Neural cell (in vitro differentiated cells): ENCODE results near the gene CELSR1. TPM values are rescaled to one million over a fixed set of nuclear protein-coding genes. Genes with fewer than 3 reads are reported as not detected.

Experiments
- H2AFZ ChIP-seq: fragments of 200-600, 300-800 bp; sonication (generic), shearing (Covaris generic); 2 replicates; pipeline ENCODE4 v1.6.0; 2014; ENCODE audit warnings: low read depth, mild to moderate bottlenecking, antibody characterized with exemption, low read length, moderate library complexity
- H3F3A ChIP-seq: fragments of 200-600 bp; shearing (Covaris generic); 2 replicates; pipeline ENCODE4 v1.6.1; 2016; ENCODE audit warnings: mild to moderate bottlenecking, moderate library complexity, mixed read lengths, antibody characterized with exemption, low read length; ENCODE audit not compliant: insufficient read depth, poor library complexity, severe bottlenecking
- H3K27ac ChIP-seq: fragments of 200-600, 300-800 bp; sonication (generic), shearing (Covaris generic); 2 replicates; pipeline ENCODE4 v1.5.1; 2014; ENCODE audit warnings: mild to moderate bottlenecking, low read length, moderate library complexity
- H3K27me3 ChIP-seq: fragments of 300-800, 200-600 bp; sonication (generic), shearing (Covaris generic); 2 replicates; pipeline ENCODE4 v1.6.0; 2014; ENCODE audit warnings: mild to moderate bottlenecking, low read depth, low read length, moderate library complexity; ENCODE audit not compliant: insufficient read depth
- H3K36me3 ChIP-seq: fragments of 300-800, 200-600 bp; sonication (generic), shearing (Covaris generic); 2 replicates; pipeline ENCODE4 v1.5.1; 2014; ENCODE audit warnings: mild to moderate bottlenecking, antibody characterized with exemption, low read length, moderate library complexity; ENCODE audit not compliant: insufficient read depth
- H3K4me2 ChIP-seq: fragments of 300-800, 200-600 bp; sonication (generic), shearing (Covaris generic); 2 replicates; pipeline ENCODE4 v1.6.0; 2014; ENCODE audit warnings: mild to moderate bottlenecking, low read length
- H3K4me3 ChIP-seq: fragments of 300-800, 200-600 bp; sonication (generic), shearing (Covaris generic); 2 replicates; pipeline ENCODE4 v1.5.1; 2014; ENCODE audit warnings: mild to moderate bottlenecking, low read length, moderate library complexity
- H3K79me2 ChIP-seq: fragments of 200-600 bp; shearing (Covaris generic); replicated peaks from 2 replicates; pipeline ENCODE4 v1.6.0; 2014; ENCODE audit warnings: mild to moderate bottlenecking, low read length, moderate library complexity; ENCODE audit not compliant: insufficient read depth
- H3K9ac ChIP-seq: fragments of 300-800, 200-600 bp; sonication (generic), shearing (Covaris generic); 2 replicates; pipeline ENCODE4 v1.6.1; 2016; ENCODE audit warnings: mild to moderate bottlenecking, low read length, mixed read lengths
- H3K9me2 ChIP-seq: fragments of 200-600 bp; shearing (Covaris generic); 2 replicates; pipeline ENCODE4 v1.6.1; 2016; ENCODE audit warnings: mild to moderate bottlenecking, low read length, mixed read lengths; ENCODE audit not compliant: insufficient read depth
- H3K9me3 ChIP-seq: fragments of 200-600, 300-800 bp; sonication (generic), shearing (Covaris generic); 2 replicates; pipeline ENCODE4 v1.6.1; 2016; ENCODE audit warnings: mild to moderate bottlenecking, mixed run types, low read length, moderate library complexity, mixed read lengths
- H4K20me1 ChIP-seq: fragments of 200-600 bp; shearing (Covaris generic); 2 replicates; pipeline ENCODE4 v1.6.1; 2016; ENCODE audit warnings: mild to moderate bottlenecking, mixed run types; ENCODE audit not compliant: insufficient read depth
- EP300 ChIP-seq: fragments of 450-650 bp; conservative IDR thresholded peaks from 2 replicates; pipeline ENCODE4 v1.6.1; 2014; ENCODE audit warnings: antibody characterized with exemption, mild to moderate bottlenecking, moderate library complexity; ENCODE audit not compliant: poor library complexity, severe bottlenecking
- EZH2 ChIP-seq: fragments of 200-600, 300-800 bp; shearing (Covaris generic), sonication (generic); IDR thresholded peaks from 2 replicates; pipeline ENCODE4 v1.6.1; 2014; ENCODE audit warnings: antibody characterized with exemption, low read length, borderline replicate concordance, mild to moderate bottlenecking; ENCODE audit not compliant: insufficient read depth, poor library complexity, severe bottlenecking
- MXI1 ChIP-seq: fragments of 450-650 bp; conservative IDR thresholded peaks from 2 replicates; pipeline ENCODE4 v1.6.1; 2014; ENCODE audit warnings: antibody characterized with exemption, mild to moderate bottlenecking; ENCODE audit not compliant: poor library complexity, severe bottlenecking
- POLR2AphosphoS5 ChIP-seq: IDR thresholded peaks from 2 replicates; pipeline ENCODE4 v1.6.1; 2012
- RAD21 ChIP-seq: fragments of 450-650 bp; conservative IDR thresholded peaks from 2 replicates; pipeline ENCODE4 v1.6.1; 2014; ENCODE audit warnings: antibody characterized with exemption, mild to moderate bottlenecking, moderate library complexity
- SMC3 ChIP-seq: fragments of 450-650 bp; conservative IDR thresholded peaks from 2 replicates; pipeline ENCODE4 v1.6.1; 2014; ENCODE audit warnings: antibody characterized with exemption, mild to moderate bottlenecking, moderate library complexity; ENCODE audit not compliant: poor library complexity
- TAF1 ChIP-seq: IDR thresholded peaks from 2 replicates; pipeline ENCODE4 v1.6.1; 2012; ENCODE audit warnings: low read depth
- polyA plus RNA-seq: library from polyadenylated mRNA; depleted of rRNA; stranded (reverse); fragments of >200 nt; gene quantifications from 2 replicates; pipeline ENCODE4 v1.2.3, GENCODE V29; 2014
- TF ChIP-seq, protein P1 (sequence below): fragments of 450-650 bp; IDR thresholded peaks from 2 replicates; pipeline ENCODE4 v1.5.1; 2014; ENCODE audit warnings: antibody characterized with exemption, mild to moderate bottlenecking, moderate library complexity; ENCODE audit not compliant: poor library complexity, severe bottlenecking
- TF ChIP-seq, protein P2 (sequence below): IDR thresholded peaks from 2 replicates; pipeline ENCODE4 v1.6.1; 2012; ENCODE audit warnings: borderline replicate concordance

Gene CELSR1
- polyA plus RNA-seq, 1 donor from 2014 or later, result 0.14 TPM

DNA sequence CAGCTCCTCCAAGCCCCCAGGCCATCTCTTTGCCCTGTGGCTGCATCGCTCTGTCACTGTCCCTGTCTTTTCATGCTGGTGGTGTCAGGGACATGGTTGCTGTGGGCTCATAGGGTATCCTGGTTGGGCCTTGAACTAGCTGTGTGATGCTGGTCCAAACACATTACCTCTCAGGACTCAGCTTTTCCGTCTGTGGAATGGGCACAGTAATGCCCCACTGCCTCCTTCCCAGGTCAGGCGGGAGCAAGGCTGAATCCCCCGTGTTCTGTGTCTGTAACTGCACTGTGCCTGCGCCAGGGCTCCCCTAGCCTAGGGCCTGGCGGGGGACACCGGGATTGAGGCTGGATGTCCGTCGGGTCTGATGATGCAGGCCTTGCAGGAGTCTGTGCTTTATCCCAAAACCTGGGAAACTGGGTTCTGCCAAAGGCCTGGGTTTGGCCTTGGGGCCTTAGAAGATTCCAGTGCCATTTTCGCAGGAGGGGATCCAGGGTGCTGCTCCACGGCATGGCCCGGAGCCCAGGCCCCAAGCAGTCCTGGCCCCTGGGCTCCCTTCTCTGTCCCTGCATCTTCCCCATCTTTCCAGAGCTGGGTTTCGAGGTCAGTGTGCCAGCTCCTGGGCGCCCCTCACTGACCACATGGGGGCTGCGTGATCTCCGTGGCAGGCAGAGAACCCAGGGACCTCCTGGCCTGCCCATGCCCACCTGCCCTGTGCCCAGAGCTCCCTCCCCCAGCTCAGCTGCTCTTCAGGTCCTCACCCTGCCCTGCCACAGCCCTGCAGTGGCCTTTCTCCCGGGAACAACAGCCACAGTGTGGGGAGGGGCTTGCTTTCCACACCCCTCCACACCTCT is 32.7 kb upstream of the CELSR1 start:
- Histone ChIP-seq H3K9me2 (no peaks in the 10 kb centered on the region), H2AFZ (no peak overlapping the region), H3F3A (no peaks in the 10 kb centered on the region), H3K4me3 (no peak overlapping the region), H3K27ac (no peak overlapping the region), H3K9me3 (no peaks in the 10 kb centered on the region), H3K4me2 (no peak overlapping the region), H3K36me3 (no peaks in the 10 kb centered on the region), H4K20me1 (no peaks in the 10 kb centered on the region), H3K9ac (no peak overlapping the region), H3K79me2 (no peaks in the 10 kb centered on the region), H3K27me3 (peaks cover 4% of the 10 kb centered on the region)
- no peak for TF ChIP-seq EZH2
- TF ChIP-seq SMC3, result no peak
- TF ChIP-seq, protein P1, sequence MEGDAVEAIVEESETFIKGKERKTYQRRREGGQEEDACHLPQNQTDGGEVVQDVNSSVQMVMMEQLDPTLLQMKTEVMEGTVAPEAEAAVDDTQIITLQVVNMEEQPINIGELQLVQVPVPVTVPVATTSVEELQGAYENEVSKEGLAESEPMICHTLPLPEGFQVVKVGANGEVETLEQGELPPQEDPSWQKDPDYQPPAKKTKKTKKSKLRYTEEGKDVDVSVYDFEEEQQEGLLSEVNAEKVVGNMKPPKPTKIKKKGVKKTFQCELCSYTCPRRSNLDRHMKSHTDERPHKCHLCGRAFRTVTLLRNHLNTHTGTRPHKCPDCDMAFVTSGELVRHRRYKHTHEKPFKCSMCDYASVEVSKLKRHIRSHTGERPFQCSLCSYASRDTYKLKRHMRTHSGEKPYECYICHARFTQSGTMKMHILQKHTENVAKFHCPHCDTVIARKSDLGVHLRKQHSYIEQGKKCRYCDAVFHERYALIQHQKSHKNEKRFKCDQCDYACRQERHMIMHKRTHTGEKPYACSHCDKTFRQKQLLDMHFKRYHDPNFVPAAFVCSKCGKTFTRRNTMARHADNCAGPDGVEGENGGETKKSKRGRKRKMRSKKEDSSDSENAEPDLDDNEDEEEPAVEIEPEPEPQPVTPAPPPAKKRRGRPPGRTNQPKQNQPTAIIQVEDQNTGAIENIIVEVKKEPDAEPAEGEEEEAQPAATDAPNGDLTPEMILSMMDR, result no peak
- no peak for TF ChIP-seq EP300
- TF ChIP-seq RAD21, result no peak
- no peak for TF ChIP-seq TAF1
- TF ChIP-seq POLR2AphosphoS5, result no peak
- TF ChIP-seq, protein P2, sequence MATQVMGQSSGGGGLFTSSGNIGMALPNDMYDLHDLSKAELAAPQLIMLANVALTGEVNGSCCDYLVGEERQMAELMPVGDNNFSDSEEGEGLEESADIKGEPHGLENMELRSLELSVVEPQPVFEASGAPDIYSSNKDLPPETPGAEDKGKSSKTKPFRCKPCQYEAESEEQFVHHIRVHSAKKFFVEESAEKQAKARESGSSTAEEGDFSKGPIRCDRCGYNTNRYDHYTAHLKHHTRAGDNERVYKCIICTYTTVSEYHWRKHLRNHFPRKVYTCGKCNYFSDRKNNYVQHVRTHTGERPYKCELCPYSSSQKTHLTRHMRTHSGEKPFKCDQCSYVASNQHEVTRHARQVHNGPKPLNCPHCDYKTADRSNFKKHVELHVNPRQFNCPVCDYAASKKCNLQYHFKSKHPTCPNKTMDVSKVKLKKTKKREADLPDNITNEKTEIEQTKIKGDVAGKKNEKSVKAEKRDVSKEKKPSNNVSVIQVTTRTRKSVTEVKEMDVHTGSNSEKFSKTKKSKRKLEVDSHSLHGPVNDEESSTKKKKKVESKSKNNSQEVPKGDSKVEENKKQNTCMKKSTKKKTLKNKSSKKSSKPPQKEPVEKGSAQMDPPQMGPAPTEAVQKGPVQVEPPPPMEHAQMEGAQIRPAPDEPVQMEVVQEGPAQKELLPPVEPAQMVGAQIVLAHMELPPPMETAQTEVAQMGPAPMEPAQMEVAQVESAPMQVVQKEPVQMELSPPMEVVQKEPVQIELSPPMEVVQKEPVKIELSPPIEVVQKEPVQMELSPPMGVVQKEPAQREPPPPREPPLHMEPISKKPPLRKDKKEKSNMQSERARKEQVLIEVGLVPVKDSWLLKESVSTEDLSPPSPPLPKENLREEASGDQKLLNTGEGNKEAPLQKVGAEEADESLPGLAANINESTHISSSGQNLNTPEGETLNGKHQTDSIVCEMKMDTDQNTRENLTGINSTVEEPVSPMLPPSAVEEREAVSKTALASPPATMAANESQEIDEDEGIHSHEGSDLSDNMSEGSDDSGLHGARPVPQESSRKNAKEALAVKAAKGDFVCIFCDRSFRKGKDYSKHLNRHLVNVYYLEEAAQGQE, result no peak
- no peak for TF ChIP-seq MXI1

DNA sequence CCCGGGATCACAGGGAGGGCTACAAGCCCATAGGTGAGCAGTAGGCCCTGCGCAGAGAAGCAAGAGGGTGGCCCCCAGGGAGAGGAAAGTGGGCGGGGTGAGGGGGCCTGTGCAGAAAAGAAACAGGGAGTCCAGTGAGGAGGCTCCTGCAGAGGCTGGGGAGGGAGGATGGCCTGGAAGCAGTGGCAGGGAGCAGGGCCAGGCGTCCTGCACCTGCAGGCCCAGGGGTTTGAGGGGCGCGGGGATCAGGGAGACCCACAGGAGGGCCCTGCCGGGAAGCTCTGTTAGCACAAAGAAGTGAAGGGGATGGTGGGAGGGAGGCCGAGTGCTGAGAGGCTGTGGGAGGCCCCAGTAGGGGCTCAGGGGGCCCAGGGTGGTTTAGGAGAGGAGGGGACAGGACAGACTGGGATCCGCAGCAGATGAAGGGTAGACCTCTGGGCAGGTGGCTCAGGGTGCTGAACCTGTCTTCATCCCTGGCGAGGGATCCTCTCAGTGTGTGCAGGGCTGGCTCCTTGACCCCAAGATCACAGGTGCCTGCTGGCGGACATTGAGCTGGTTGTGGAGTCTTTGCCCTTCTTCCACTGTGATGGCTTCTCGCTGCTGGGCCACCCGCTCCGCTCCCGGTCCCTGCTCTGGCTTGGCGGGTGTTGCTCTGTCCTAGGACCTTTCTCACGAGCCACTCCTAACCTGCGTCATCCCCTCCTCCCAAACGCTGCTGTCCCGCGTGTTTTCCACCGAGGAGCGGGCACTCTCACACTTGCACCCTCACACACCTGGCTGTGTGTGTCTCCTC is 31.8 kb upstream of the CELSR1 start:
- TF ChIP-seq MXI1 (no peak), RAD21 (no peak), TAF1 (no peak), EP300 (no peak), POLR2AphosphoS5 (no peak)
- TF ChIP-seq, protein P2, result no peak
- TF ChIP-seq, protein P1, result no peak
- no peak overlapping the region for H2AFZ ChIP-seq
- H3K79me2 ChIP-seq, result no peaks in the 10 kb centered on the region
- H3K27me3 ChIP-seq, result no peaks in the 10 kb centered on the region
- H3F3A ChIP-seq, result no peaks in the 10 kb centered on the region
- no peak overlapping the region for H3K4me3 ChIP-seq
- no peak overlapping the region for H3K4me2 ChIP-seq
- no peaks in the 10 kb centered on the region for H3K9me2 ChIP-seq
- no peaks in the 10 kb centered on the region for H3K36me3 ChIP-seq
- H4K20me1 ChIP-seq, result no peaks in the 10 kb centered on the region
- H3K9me3 ChIP-seq, result no peaks in the 10 kb centered on the region
- H3K27ac ChIP-seq, result no peak overlapping the region
- no peak overlapping the region for H3K9ac ChIP-seq
